H9 (cell line): ENCODE data around the gene PTGDR2. TPM values are rescaled to one million over a fixed set of nuclear protein-coding genes. Genes with fewer than 3 reads are reported as not detected.

Experiments used
- DNase-seq: peaks from one replicate; pipeline ENCODE4 v3.0.0-alpha.2; 2017
- H2AFZ ChIP-seq: one replicate; pipeline ENCODE4 v1.6.1; 2013; ENCODE audit warnings: mild to moderate bottlenecking, low read length, control low read depth, moderate library complexity
- H2AK5ac ChIP-seq: 2 replicates; pipeline ENCODE4 v1.6.1; 2013; ENCODE audit warnings: low read length, control low read depth, mixed read lengths; ENCODE audit not compliant: insufficient read length
- H2BK120ac ChIP-seq: one replicate; pipeline ENCODE4 v1.6.1; 2013; ENCODE audit warnings: low read depth, mild to moderate bottlenecking, low read length, control low read depth, inconsistent platforms; ENCODE audit not compliant: poor library complexity, severe bottlenecking
- H2BK12ac ChIP-seq: 2 replicates; pipeline ENCODE4 v1.6.1; 2013; ENCODE audit warnings: low read length, control low read depth, mixed read lengths, low read depth; ENCODE audit not compliant: insufficient read length
- H2BK15ac ChIP-seq: 2 replicates; pipeline ENCODE4 v1.6.1; 2013; ENCODE audit warnings: low read depth, low read length, control low read depth
- H2BK20ac ChIP-seq: one replicate; pipeline ENCODE4 v1.6.1; 2013; ENCODE audit warnings: low read depth, mild to moderate bottlenecking, low read length, control low read depth, inconsistent platforms; ENCODE audit not compliant: poor library complexity, severe bottlenecking
- H2BK5ac ChIP-seq: 2 replicates; pipeline ENCODE4 v1.6.1; 2013; ENCODE audit warnings: low read length, control low read depth, mixed read lengths; ENCODE audit not compliant: insufficient read length
- H3K14ac ChIP-seq: 2 replicates; pipeline ENCODE4 v1.6.1; 2013; ENCODE audit warnings: low read length, control low read depth; ENCODE audit not compliant: insufficient read depth
- H3K18ac ChIP-seq: 2 replicates; pipeline ENCODE4 v1.6.1; 2013; ENCODE audit warnings: low read depth, mild to moderate bottlenecking, mixed read lengths, low read length, control low read depth; ENCODE audit not compliant: insufficient read length
- H3K23ac ChIP-seq: 2 replicates; pipeline ENCODE4 v1.6.1; 2013; ENCODE audit warnings: low read length, control low read depth, mixed read lengths, low read depth; ENCODE audit not compliant: insufficient read length
- H3K23me2 ChIP-seq: 2 replicates; pipeline ENCODE4 v1.6.1; 2013; ENCODE audit warnings: low read depth, mild to moderate bottlenecking, mixed read lengths, low read length, control low read depth; ENCODE audit not compliant: insufficient read length, poor library complexity, severe bottlenecking
- H3K27ac ChIP-seq: 2 replicates; pipeline ENCODE4 v1.5.1; 2013; ENCODE audit warnings: low read length, control low read depth, mixed read lengths, low read depth; ENCODE audit not compliant: insufficient read length
- H3K27me3 ChIP-seq: 2 replicates; pipeline ENCODE4 v1.6.1; 2013; ENCODE audit warnings: low read length, control low read depth, inconsistent platforms; ENCODE audit not compliant: insufficient read depth
- H3K4ac ChIP-seq: 2 replicates; pipeline ENCODE4 v1.6.1; 2013; ENCODE audit warnings: low read depth, mild to moderate bottlenecking, control low read depth, inconsistent platforms, low read length, moderate library complexity
- H3K4me1 ChIP-seq: 2 replicates; pipeline ENCODE4 v1.6.1; 2013; ENCODE audit warnings: low read length, control low read depth, inconsistent platforms; ENCODE audit not compliant: insufficient read depth
- H3K4me2 ChIP-seq: 2 replicates; pipeline ENCODE4 v1.6.1; 2013; ENCODE audit warnings: low read length, control low read depth, mixed read lengths; ENCODE audit not compliant: insufficient read length, insufficient read depth
- H3K56ac ChIP-seq: 2 replicates; pipeline ENCODE4 v1.6.1; 2013; ENCODE audit warnings: low read depth, mild to moderate bottlenecking, mixed read lengths, low read length, control low read depth; ENCODE audit not compliant: insufficient read length
- H3K79me1 ChIP-seq: 2 replicates; pipeline ENCODE4 v1.6.1; 2013; ENCODE audit warnings: low read depth, mild to moderate bottlenecking, moderate library complexity, low read length, control low read depth, inconsistent platforms; ENCODE audit not compliant: insufficient read depth, poor library complexity, severe bottlenecking
- H3K79me2 ChIP-seq: 2 replicates; pipeline ENCODE4 v1.6.1; 2013; ENCODE audit warnings: low read length, control low read depth, inconsistent platforms; ENCODE audit not compliant: insufficient read depth
- H3K9ac ChIP-seq: 2 replicates; pipeline ENCODE4 v1.6.1; 2013; ENCODE audit warnings: low read length, control low read depth, mixed read lengths; ENCODE audit not compliant: insufficient read length; ENCODE audit errors: extremely low read depth
- H3K9me3 ChIP-seq: one replicate; pipeline ENCODE4 v1.6.1; 2013; ENCODE audit warnings: low read depth, low read length, inconsistent platforms; ENCODE audit not compliant: control insufficient read depth
- H3T11ph ChIP-seq: one replicate; pipeline ENCODE4 v1.6.1; 2013; ENCODE audit warnings: mild to moderate bottlenecking, low read length, control low read depth, inconsistent platforms
- H4K20me1 ChIP-seq: one replicate; pipeline ENCODE4 v1.6.1; 2013; ENCODE audit not compliant: control insufficient read depth, insufficient read length, insufficient read depth
- H4K5ac ChIP-seq: 2 replicates; pipeline ENCODE4 v1.6.1; 2013; ENCODE audit warnings: low read depth, mild to moderate bottlenecking, mixed read lengths, low read length, control low read depth; ENCODE audit not compliant: insufficient read length
- H4K8ac ChIP-seq: replicated peaks from 2 replicates; pipeline ENCODE4 v1.6.1; 2013; ENCODE audit warnings: low read length, control low read depth, mixed read lengths, low read depth; ENCODE audit not compliant: insufficient read length
- H4K91ac ChIP-seq: 2 replicates; pipeline ENCODE4 v1.6.1; 2013; ENCODE audit warnings: low read depth, mild to moderate bottlenecking, moderate library complexity, mixed read lengths, low read length, control low read depth; ENCODE audit not compliant: insufficient read length
- H3K27ac Mint-ChIP-seq, 3 experiments: 2 replicates in 2 of 3; 3 replicates in 1 of 3; pipeline ENCODE4 v1.8.0; 2020 to 2021; ENCODE audit warnings: mixed read lengths in 3 of 3, mild to moderate bottlenecking in 1 of 3, moderate library complexity in 1 of 3
- H3K27me3 Mint-ChIP-seq: 2 replicates; pipeline ENCODE4 v1.8.0; 2021; ENCODE audit warnings: low read depth, mild to moderate bottlenecking, moderate library complexity, mixed read lengths
- H3K36me3 Mint-ChIP-seq, 3 experiments: 2 replicates in 2 of 3; 3 replicates in 1 of 3; pipeline ENCODE4 v1.8.0; 2020 to 2021; ENCODE audit warnings: low read depth in 3 of 3, mixed read lengths in 3 of 3; ENCODE audit not compliant: insufficient read depth in 1 of 3
- H3K4me1 Mint-ChIP-seq, 2 experiments: 2 replicates each; pipeline ENCODE4 v1.8.0; 2020; ENCODE audit warnings: mixed read lengths in 2 of 2
- H3K4me3 Mint-ChIP-seq, 2 experiments: 2 replicates in 1 of 2; 3 replicates in 1 of 2; pipeline ENCODE4 v1.8.0; 2020 to 2021; ENCODE audit warnings: mild to moderate bottlenecking in 2 of 2, mixed read lengths in 2 of 2, moderate library complexity in 1 of 2
- H3K9me3 Mint-ChIP-seq, 2 experiments: 2 replicates in 1 of 2; 3 replicates in 1 of 2; pipeline ENCODE4 v1.8.0; 2020; ENCODE audit warnings: mild to moderate bottlenecking in 2 of 2, mixed read lengths in 2 of 2, moderate library complexity in 1 of 2
- WGBS: extraction: QIAGEN DNeasy Blood & Tissue Kit; methylation state at CpG from one replicate; pipeline ENCODE4 v1.1.7; 2013; ENCODE audit warnings: missing lambda C conversion rate, low lambda C conversion rate, mixed read lengths; ENCODE audit not compliant: insufficient read length; ENCODE audit errors: extremely low coverage; 5-methylcytosine and 5-hydroxymethylcytosine counted together
- total RNA-seq: library from RNA; stranded (reverse); gene quantifications from 2 replicates; pipeline ENCODE4 v1.2.1, GENCODE V29; 2021
- TF ChIP-seq, protein P1 (sequence below): fragments of 200-600 bp; sonication (generic); conservative IDR thresholded peaks from 3 replicates; pipeline ENCODE4 v1.8.0; 2021; ENCODE audit warnings: antibody characterized with exemption, mild to moderate bottlenecking

The PTGDR2 gene
- total RNA-seq, 1 experiment from 2014 or later: not detected

- Histone ChIP-seq H3K4ac (no peak overlapping the region), H3K9me3 (no peaks in the 10 kb centered on the region), H3K23me2 (no peaks in the 10 kb centered on the region), H3K79me2 (no peaks in the 10 kb centered on the region), H3K4me1 (no peaks in the 10 kb centered on the region; the same call in 1 of the 2 replicates), H3K14ac (no peak overlapping the region; the same call in 1 of the 2 replicates), H4K20me1 (no peaks in the 10 kb centered on the region), H3K56ac (no peak overlapping the region), H2AK5ac (no peak overlapping the region), H3K23ac (no peak overlapping the region), H3K27me3 (no peaks in the 10 kb centered on the region), H2BK12ac (no peak overlapping the region), H4K8ac (no peak overlapping the region), H3K9ac (no peak overlapping the region), H3K4me2 (no peak overlapping the region), H2AFZ (no peak overlapping the region), H4K5ac (no peak overlapping the region), H3K18ac (no peak overlapping the region), H2BK15ac (no peak overlapping the region), H4K91ac (no peak overlapping the region), H3T11ph (no peak overlapping the region), H2BK120ac (no peak overlapping the region), H3K79me1 (no peaks in the 10 kb centered on the region), H2BK5ac (no peak overlapping the region), H3K27ac (no peak overlapping the region), H2BK20ac (no peak overlapping the region)
- TF ChIP-seq, protein P1, sequence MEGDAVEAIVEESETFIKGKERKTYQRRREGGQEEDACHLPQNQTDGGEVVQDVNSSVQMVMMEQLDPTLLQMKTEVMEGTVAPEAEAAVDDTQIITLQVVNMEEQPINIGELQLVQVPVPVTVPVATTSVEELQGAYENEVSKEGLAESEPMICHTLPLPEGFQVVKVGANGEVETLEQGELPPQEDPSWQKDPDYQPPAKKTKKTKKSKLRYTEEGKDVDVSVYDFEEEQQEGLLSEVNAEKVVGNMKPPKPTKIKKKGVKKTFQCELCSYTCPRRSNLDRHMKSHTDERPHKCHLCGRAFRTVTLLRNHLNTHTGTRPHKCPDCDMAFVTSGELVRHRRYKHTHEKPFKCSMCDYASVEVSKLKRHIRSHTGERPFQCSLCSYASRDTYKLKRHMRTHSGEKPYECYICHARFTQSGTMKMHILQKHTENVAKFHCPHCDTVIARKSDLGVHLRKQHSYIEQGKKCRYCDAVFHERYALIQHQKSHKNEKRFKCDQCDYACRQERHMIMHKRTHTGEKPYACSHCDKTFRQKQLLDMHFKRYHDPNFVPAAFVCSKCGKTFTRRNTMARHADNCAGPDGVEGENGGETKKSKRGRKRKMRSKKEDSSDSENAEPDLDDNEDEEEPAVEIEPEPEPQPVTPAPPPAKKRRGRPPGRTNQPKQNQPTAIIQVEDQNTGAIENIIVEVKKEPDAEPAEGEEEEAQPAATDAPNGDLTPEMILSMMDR: no peak
- no peak for DNase-seq
- H3K4me3 Mint-ChIP-seq: no peak overlapping the region
- no peak overlapping the region for H3K27ac Mint-ChIP-seq
- no CpG with 5 or more reads among the region's 10 CpGs for WGBS
- H3K9me3 Mint-ChIP-seq: peaks cover 0 to 2% of the 10 kb centered on the region in 2 experiments; a peak in 1 of 5 replicates
- no peaks in the 10 kb centered on the region for H3K36me3 Mint-ChIP-seq
- peaks cover 2% of the 10 kb centered on the region; the same call in 1 of the 2 replicates for H3K27me3 Mint-ChIP-seq
- H3K4me1 Mint-ChIP-seq: peaks cover 3 to 5% of the 10 kb centered on the region in 2 experiments
These were observed 12.3 kb upstream of the PTGDR2 start for GRCh38 chr11:60867871-60868681.
